BLaER1 treated with 17β-estradiol and CSF1 and Interleukin-3, amounts not matched to agents 10 nM and 100 nM (cell line): ENCODE measurements around the gene PTPRF.

Source experiments
- H3K27ac ChIP-seq, 11 experiments: shearing (Covaris generic); formaldehyde crosslinking; 2 replicates each; pipeline ENCODE4 v1.8.1; 2022
- H3K27me3 ChIP-seq, 11 experiments: shearing (Covaris generic); formaldehyde crosslinking; 2 replicates each; pipeline ENCODE4 v1.8.1; 2022
- H3K36me3 ChIP-seq, 11 experiments: shearing (Covaris generic); formaldehyde crosslinking; 2 replicates each; pipeline ENCODE4 v1.8.1; 2022
- H3K4me1 ChIP-seq, 10 experiments: shearing (Covaris generic); formaldehyde crosslinking; 2 replicates each; pipeline ENCODE4 v1.8.1; 2022
- H3K4me2 ChIP-seq, 11 experiments: shearing (Covaris generic); formaldehyde crosslinking; 2 replicates each; pipeline ENCODE4 v1.8.1; 2022
- H3K4me3 ChIP-seq, 10 experiments: shearing (Covaris generic); formaldehyde crosslinking; 2 replicates each; pipeline ENCODE4 v1.8.1; 2022
- H3K9ac ChIP-seq, 11 experiments: shearing (Covaris generic); formaldehyde crosslinking; 2 replicates each; pipeline ENCODE4 v1.8.1; 2022
- H3K9me3 ChIP-seq, 11 experiments: shearing (Covaris generic); formaldehyde crosslinking; replicated peaks in 1 of 11; 2 replicates each; pipeline ENCODE4 v1.8.1; 2022
- H4K20me1 ChIP-seq, 11 experiments: shearing (Covaris generic); formaldehyde crosslinking; 2 replicates each; pipeline ENCODE4 v1.8.1; 2022
- Cebpa-rat ChIP-seq, 11 experiments: shearing (Covaris generic); IDR thresholded peaks; 2 replicates each; pipeline ENCODE4 v1.8.1; 2022

Gene PTPRF

DNA sequence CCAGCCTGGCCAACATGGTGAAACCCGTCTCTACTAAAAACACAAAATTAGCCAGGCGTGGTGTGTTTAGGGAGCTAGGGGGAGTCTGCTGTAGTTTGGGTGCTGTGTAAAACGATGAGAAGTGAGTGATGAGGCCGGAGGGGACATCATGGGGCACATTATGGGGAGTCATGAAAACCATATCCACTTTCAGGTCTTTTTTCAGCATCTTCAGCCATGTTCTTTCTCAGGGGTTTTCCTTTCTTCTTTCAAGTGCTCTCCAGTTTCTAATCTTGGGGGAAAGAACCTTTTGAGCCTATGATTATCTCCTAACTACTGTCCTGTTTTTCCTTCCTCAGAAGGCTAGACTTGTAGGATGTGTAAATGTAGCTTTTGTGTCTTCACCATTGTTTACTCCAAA is 133.7 kb downstream of the PTPRF start:
- H4K20me1 ChIP-seq, result peaks cover 6 to 98% (median 71%) of the 10 kb centered on the region in 11 experiments; a peak in 19 of 22 replicates
- H3K9me3 ChIP-seq, result no peaks in the 10 kb centered on the region
- peaks cover 100% of the 10 kb centered on the region in 11 experiments for H3K36me3 ChIP-seq
- H3K4me3 ChIP-seq, result no peak overlapping the region
- no peak overlapping the region for H3K9ac ChIP-seq
- no peak for TF ChIP-seq Cebpa-rat (IDR thresholded peaks at IDR 0.05)
- no peak overlapping the region for H3K27ac ChIP-seq
- no peaks in the 10 kb centered on the region for H3K4me1 ChIP-seq
- H3K27me3 ChIP-seq, result no peaks in the 10 kb centered on the region
- H3K4me2 ChIP-seq, result no peak overlapping the region

DNA sequence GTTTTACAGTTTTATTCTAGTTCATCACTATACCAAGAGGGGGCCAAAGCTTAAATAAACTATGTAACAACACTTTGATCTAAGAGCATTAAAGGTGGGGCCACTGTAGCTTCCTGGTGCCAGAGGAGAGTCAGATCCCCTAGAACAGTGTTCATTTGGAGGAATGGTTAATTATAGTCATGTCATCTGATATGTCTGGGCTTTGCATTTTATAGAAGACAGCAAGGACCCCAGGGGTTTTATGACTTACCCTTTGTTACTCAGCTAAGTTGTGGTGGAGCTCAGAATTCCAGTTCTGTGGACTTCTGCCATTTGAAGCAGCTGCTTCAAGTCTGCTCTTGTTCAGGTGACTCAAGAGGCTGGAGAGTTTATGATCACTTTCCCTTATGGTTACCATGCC is 135.9 kb downstream of the PTPRF start:
- Histone ChIP-seq H3K4me3 (no peak overlapping the region), H4K20me1 (peaks cover 8 to 99% (median 81%) of the 10 kb centered on the region in 11 experiments; a peak in 20 of 22 replicates), H3K27me3 (no peaks in the 10 kb centered on the region), H3K4me1 (no peaks in the 10 kb centered on the region), H3K36me3 (peaks cover 100% of the 10 kb centered on the region in 11 experiments), H3K9me3 (no peaks in the 10 kb centered on the region), H3K9ac (no peak overlapping the region), H3K4me2 (no peak overlapping the region), H3K27ac (no peak overlapping the region)
- no peak for TF ChIP-seq Cebpa-rat (IDR thresholded peaks at IDR 0.05)

DNA sequence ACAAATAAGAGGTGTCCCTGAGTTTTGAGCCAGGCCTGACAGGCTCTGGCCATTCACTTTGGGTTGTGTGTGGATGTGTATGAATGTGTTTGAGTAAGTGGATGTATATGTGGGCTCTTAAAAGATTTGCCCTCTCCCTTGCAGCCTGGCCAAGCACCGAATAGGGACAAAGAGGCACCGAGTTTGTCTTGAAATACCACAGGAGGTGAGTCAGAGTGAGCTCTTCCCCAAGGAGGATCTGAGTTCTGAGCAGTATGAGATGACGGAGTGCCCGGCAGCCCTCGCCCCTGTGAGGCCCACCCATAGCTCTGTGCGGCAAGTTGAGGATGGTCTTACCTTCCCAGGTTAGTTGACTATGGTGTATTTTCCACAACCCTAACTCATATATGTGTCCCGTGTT is 138.3 kb downstream of the PTPRF start:
- no peak for TF ChIP-seq Cebpa-rat (IDR thresholded peaks at IDR 0.05)
- Histone ChIP-seq H3K27ac (no peak overlapping the region), H3K9me3 (no peaks in the 10 kb centered on the region), H3K4me2 (no peak overlapping the region), H4K20me1 (peaks cover 16 to 99% (median 78%) of the 10 kb centered on the region in 11 experiments; a peak in 21 of 22 replicates), H3K9ac (no peak overlapping the region), H3K36me3 (peaks cover 97 to 100% (median 99%) of the 10 kb centered on the region in 11 experiments), H3K27me3 (no peaks in the 10 kb centered on the region), H3K4me3 (no peak overlapping the region), H3K4me1 (no peaks in the 10 kb centered on the region)

DNA sequence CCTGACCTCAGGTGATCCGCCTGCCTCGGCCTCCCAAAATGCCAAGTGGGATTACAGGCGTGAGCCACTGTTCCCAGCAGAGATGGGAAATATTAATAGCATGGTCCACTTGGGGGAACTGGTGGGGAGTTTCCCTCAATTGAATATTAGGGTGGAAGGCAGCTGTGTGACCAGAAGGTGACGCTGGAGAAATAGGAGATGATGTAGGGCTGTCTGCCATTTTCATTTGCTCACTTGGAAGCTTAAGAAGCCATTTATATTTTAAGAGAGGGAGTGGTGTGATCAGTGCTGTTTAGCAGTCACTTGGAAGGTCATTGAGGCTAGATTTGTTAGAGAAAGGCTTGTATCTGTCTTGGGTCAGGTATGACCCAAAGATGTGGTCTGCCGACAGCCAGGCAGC is 139.2 kb downstream of the PTPRF start:
- H3K4me1 ChIP-seq, result no peaks in the 10 kb centered on the region
- no peak overlapping the region for H3K4me3 ChIP-seq
- no peak overlapping the region for H3K9ac ChIP-seq
- H3K4me2 ChIP-seq, result no peak overlapping the region
- peaks cover 12 to 99% (median 81%) of the 10 kb centered on the region in 11 experiments; a peak in 21 of 22 replicates for H4K20me1 ChIP-seq
- H3K27me3 ChIP-seq, result no peaks in the 10 kb centered on the region
- peaks cover 97 to 100% (median 99%) of the 10 kb centered on the region in 11 experiments for H3K36me3 ChIP-seq
- no peaks in the 10 kb centered on the region for H3K9me3 ChIP-seq
- TF ChIP-seq Cebpa-rat (IDR thresholded peaks at IDR 0.05), result no peak
- H3K27ac ChIP-seq, result no peak overlapping the region

DNA sequence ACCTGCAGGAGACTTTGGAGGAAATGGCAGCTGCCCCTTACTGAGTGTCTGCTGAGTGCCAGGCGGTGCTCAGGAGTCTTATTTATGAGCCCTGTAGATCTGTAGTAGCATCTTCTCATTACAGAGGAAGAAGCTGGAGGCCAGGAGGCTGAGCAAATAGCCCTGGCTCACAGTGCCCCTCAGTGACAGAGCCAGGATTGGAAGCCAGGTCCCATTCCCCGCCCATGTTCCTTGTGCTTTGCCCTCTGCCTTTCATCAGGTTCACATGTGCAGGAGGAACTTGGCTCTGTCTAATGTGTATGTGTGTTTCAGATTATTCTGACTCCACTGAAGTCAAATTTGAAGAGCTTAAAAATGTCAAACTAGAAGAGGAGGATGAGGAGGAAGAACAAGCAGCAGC is 140.5 kb downstream of the PTPRF start:
- Histone ChIP-seq H3K4me3 (no peak overlapping the region), H3K36me3 (peaks cover 97 to 100% (median 99%) of the 10 kb centered on the region in 11 experiments), H4K20me1 (peaks cover 20 to 99% (median 84%) of the 10 kb centered on the region in 11 experiments; a peak in 21 of 22 replicates), H3K9me3 (no peaks in the 10 kb centered on the region), H3K4me1 (no peaks in the 10 kb centered on the region), H3K9ac (no peak overlapping the region), H3K27ac (no peak overlapping the region), H3K27me3 (no peaks in the 10 kb centered on the region), H3K4me2 (no peak overlapping the region)
- no peak for TF ChIP-seq Cebpa-rat (IDR thresholded peaks at IDR 0.05)

DNA sequence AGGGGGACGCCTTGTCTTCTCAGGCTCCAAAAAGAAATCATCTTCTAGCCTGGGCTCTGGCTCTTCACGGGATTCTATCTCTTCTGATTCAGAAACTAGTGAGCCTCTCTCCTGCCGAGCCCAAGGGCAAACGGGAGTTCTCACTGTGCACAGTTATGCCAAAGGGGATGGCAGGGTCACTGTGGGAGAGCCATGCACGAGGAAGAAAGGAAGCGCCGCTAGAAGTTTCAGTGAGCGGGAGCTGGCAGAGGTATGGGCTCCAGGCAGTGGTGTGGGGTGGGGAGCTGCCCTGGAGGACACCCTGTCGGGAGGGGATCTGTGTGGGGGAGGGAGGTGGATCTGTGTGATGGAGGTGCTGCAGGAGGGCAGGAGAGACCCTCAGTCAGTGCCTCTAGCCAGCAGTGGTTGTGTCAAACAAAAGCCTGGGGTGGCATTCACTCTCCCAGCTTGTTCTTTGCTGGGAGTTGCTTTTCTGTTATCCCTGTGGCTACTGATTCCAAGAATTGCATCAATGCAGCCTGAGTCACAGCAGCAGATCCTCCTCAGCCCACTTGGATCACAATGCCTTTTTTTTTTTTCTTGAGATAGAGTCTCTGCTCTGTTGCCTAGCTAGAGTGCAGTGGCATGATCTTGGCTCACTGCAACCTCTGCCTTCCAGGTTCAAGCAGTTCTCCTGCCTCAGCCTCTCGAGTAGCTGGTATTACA is 141.1 kb downstream of the PTPRF start:
- no peaks in the 10 kb centered on the region for H3K27me3 ChIP-seq
- no peaks in the 10 kb centered on the region for H3K9me3 ChIP-seq
- no peak for TF ChIP-seq Cebpa-rat (IDR thresholded peaks at IDR 0.05)
- no peaks in the 10 kb centered on the region for H3K4me1 ChIP-seq
- no peak overlapping the region for H3K4me2 ChIP-seq
- peaks cover 20 to 96% (median 85%) of the 10 kb centered on the region in 11 experiments; a peak in 21 of 22 replicates for H4K20me1 ChIP-seq
- H3K4me3 ChIP-seq, result no peak overlapping the region
- H3K9ac ChIP-seq, result no peak overlapping the region
- peaks cover 96 to 100% (median 98%) of the 10 kb centered on the region in 11 experiments for H3K36me3 ChIP-seq
- H3K27ac ChIP-seq, result no peak overlapping the region

GRCh38 chr1:43673261-43673660 is 142.6 kb downstream of the PTPRF start:
- no peak overlapping the region for H3K9ac ChIP-seq
- peaks cover 23 to 96% (median 85%) of the 10 kb centered on the region in 11 experiments; a peak in 21 of 22 replicates for H4K20me1 ChIP-seq
- H3K27ac ChIP-seq, result no peak overlapping the region
- H3K36me3 ChIP-seq, result peaks cover 96 to 100% (median 98%) of the 10 kb centered on the region in 11 experiments
- no peaks in the 10 kb centered on the region for H3K4me1 ChIP-seq
- no peaks in the 10 kb centered on the region for H3K27me3 ChIP-seq
- no peak overlapping the region for H3K4me3 ChIP-seq
- H3K4me2 ChIP-seq, result no peak overlapping the region
- H3K9me3 ChIP-seq, result no peaks in the 10 kb centered on the region
- no peak for TF ChIP-seq Cebpa-rat (IDR thresholded peaks at IDR 0.05)
